HG03442 (cell line): ENCODE results near the gene KCNG2.

Source experiments
- ATAC-seq: cut with Tn5 transposase; IDR thresholded peaks from one replicate; pipeline ENCODE4 v1.9.1; 2021; ENCODE audit warnings: mild to moderate bottlenecking, moderate library complexity; ENCODE audit not compliant: unreplicated experiment

KCNG2 gene

DNA sequence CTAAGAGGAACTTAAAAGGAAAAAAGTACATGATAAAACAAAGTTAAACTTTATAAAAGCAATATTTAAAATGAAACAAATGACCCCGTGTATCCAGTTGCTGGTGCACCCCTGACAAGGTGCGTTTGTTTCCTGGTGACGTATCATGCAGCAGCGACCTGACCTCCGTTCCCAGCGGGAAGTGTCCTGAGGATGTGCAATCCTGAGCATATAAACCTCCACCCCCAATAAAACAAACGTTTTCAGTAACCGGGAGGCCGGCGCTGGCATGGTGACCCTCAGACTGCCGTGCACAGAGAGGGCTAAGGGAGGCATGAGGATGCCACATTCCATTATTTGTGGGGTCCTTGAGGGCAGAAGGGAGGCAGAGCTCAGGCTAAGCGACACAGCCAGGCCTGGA lies 138.9 kb downstream of the KCNG2 start:
- ATAC-seq, result no peak

DNA sequence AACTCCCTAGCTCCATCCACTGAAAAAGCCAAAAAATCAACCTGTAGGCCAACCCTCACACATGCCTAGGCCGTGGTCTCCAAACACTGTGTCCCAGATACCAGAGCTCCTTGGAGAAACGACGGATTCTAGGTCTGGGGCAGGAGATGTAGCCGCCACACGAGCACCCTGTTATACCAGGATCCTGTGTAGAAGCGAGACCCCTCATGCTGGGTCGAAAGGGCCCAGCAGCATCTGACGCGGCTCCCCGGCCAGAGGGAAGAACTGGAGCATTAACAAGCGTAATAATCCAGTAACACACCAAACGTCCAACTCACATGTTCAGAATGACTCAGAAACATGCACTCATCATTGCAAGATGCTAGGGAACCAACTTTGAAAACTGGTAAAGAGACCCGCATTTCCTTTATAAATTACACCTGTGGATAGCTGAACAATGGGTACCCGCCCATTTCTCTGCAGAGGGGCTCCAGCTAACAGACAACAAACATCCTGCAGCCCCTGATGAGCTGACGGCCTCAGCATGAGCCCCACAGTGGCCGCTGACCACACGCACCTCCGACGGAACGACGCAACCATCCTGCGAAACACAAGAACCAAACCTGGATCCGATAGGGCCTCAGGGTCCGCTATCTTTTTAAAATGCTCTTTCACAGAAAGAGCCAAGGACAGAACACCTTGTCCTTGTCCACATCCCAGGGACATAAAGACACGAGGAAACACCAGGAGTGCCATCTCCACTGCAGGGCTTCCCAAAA lies 139.5 kb downstream of the KCNG2 start:
- no peak for ATAC-seq

DNA sequence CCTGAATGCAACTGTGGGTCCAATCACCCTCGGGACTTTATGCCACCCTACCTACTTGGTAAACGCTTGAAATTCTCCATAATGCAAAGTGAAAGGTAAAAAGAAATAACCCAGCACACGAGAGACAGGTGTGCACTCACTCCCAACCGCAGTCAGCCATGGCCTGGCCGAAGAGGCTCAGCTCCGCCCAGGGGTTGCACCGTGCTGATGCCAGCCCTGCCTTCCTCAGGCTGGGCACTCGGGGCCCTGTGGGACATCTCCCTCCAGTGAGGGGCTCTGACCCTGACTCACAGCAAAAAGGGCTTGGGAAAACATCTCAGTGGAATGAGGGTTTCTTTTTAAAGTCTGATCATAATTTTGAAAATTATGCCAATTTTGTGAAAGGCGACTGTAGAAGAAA lies 140.5 kb downstream of the KCNG2 start:
- ATAC-seq, result no peak

DNA sequence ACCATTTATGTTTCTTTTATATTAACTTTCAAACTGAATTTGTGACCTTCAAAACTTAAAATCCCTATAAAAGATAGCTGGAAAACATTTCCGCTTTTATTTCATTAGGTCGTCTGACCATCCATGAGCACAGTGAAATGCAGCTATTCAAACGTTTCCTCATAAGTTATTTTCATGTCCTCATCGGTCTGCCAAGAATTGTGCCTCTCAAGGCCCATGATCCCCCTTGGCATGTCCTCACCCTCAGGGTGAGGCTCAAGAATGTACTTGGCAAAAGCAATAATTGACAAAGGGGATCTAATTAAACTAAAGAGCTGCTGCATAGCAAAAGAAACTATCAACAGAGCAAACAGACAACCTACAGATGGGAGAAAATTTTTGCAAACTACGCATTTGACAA lies 141.4 kb downstream of the KCNG2 start:
- ATAC-seq, result no peak

DNA sequence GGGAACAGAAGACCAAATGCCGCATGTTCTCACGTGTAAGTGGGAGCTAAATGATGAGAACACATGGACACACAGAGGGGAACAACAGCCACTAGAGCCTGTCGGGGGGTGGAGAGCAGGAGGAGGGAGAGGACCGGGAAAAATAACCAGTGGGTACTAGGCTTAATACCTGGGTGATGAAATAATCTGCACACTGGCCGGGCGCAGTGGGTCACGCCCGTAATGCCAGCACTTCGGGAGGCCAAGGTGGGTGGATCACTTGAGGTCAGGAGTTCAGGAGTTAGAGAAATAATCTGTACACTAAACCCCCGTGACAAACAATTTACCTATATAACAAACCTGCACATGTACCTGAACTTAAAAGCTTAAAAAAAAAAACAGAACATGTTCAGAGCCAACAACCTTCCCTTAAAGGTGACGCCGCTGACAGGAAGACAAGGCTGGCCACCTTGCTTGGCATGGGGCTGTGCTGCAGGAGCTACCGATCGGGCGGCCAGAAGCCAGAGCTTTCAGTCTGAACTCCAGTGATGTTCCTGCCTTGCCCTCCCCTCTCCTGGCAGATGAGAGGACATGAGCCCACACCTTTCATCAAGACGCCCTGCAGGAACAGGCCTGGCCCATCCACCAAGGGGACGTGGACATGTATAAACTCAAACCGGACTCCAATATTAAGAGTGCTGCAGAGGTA lies 142.5 kb downstream of the KCNG2 start:
- ATAC-seq, result no peak

DNA sequence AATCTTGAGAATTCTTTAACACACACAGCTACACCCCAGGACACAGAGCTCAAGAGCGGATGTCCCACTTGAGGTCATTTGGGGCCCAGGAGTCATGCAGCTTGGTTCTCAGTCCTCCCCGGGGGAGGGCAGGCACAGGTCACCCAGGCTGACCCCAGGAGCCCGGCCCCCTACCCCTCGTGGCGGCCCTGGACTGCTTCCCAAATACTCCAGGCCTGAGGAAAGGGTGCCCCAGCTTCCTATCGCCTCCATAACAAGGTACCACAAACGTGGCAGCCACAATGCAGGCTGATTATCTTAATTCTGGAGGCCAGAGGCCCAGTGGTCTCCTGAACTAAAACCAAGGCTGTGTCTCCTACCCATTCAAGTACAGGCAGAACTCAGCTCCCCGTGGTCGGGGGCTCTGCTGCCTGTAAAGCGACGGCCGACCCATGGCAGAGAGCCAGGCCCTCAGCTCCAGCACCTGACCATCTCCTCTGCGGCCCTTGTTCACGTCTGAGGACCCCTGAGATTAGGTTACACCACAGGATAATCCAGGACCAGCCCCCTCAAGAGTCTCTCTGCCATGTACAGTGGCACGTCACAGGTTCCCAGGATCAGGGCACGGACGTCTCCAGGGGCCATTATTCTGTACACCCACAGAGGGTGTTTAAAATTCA lies 143.2 kb downstream of the KCNG2 start:
- no peak for ATAC-seq

DNA sequence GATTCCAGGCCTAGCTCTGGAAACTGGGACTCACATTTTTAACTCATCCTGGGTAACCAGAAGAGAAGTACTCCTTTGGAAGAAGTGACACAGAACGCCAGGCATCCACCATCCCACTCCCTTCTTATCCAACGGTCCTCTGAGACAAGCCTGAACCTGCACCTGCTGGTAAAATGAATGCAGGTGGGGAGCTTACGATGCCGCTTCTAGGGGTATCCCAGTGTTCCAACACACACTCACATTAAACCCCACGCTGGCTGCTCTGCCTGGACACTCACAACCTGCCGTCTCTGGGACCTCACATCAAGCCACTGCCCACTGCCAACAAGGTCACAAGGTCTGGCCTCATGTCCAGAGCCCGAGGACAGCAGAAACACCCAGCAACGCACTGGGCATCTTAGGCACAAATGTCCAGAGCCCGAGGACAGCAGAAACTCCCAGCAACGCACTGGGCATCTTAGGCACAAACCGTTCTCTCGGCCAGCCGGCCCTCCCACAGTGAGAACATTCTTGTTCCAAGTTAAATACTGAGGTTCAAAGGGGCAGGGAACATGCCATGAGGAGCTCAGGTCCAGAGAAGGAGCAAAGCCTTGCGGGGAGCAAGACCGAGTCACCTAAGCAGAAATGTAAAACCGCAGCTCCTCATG lies 143.9 kb downstream of the KCNG2 start:
- ATAC-seq, result no peak

DNA sequence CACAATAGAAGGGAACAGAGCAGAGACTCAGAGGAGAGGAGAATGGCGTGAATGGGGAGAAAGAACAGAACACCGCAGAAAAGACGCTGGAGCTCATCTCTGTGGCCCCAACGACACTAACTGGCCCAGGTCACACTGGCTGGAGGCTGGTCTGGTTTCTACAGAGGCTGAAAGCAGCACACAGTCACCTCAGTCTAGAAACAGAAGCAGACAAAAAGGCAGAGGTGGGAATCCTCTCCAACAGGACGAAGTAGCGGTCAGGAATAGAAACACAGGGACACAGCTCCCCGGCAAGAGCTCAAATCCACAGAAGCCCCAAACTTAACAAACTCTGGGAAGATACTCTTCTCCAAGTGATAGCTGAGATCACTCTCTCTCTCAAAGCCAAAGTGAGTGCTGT lies 144.5 kb downstream of the KCNG2 start:
- ATAC-seq, result no peak

DNA sequence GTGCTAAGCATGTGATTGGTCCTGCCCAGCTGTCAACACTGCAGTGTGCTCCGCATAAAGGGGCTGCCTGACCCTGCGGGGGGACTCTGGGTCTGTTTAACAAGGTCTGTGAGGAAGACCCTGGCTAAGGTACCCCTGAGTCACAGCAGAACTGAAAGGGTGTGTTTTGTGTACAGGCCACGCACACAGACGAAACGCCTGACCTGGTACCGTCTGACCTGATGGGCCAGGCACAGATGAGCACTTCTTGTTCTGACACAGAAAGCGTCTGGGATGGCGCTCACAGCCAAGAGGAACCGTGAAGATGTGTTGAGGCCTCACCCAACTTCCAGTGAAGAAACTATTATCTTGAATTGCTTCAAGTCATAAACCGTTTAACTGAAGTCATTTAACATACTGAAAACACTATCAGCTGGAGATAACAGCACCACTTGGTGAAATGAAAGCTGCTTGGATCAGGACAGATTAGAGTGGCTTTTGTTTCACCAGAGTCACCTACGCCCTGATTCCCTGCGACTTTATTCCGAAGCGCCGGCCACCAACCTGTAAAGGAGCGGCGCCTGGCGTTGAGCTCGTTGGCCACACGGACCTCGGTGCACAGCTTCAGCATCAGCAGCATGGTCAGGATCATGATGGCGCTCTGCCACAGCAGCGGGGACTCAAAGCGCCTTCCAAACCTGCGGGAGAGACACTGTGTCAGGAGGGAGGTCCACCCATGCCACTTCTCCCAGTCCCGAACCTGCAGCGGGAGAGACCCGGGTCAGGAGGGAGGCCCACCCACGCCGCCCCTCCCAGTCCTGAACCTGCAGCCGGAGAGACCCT lies 145.3 kb downstream of the KCNG2 start:
- ATAC-seq, result no peak

DNA sequence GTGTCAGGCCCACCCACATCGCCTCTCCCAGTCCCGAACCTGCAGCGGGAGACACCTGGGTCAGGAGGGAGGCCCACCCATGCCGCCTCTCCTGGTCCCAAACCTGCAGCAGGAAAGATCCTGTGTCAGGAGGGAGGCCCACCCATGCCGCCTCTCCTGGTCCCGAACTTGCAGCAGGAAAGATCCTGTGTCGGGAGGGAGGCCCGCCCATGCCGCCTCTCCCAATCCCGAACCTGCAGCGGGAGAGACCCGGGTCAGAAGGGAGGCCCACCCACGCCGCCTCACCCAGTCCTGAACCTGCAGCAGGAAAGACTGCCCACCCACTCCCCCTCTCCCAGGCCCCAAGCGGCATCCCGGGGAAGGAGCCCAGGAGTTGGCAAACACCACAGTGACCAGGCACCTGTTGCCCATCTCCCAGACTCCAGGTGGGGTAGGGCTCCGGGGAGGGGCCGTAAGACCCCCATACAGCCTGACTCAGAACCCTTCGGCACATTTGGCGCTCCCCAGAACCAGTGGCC lies 145.9 kb downstream of the KCNG2 start:
- no peak for ATAC-seq

DNA sequence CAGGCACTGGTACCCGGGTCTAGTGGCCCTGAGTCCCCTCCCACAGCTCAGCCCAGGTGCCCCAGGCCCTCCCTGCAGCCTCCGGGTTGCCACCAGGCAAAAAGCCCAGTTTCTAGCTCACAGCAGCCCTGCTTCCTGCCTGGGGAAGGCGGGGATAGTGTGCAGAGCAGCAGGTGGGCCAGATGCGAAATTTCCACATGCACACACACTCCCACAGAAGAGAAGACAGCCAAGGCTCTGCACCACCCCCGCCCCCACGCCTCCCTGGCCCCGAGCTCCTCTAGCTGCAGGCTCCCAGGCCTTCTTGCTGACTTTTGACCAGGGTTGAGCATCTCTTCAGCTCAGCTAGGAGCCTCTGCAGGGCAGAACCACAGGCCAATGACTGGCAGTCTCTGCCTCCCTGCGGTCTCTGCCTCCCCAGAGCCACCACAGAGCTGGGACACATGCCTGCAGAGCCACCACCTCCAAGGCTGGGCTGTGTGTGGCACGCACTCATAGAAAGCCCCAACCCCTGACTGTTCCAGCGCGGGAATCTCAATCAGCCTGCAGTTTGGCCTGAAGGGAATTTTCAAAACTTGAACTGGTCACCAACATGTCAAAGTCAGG lies 146.5 kb downstream of the KCNG2 start:
- peak; percentile 57 for ATAC-seq

DNA sequence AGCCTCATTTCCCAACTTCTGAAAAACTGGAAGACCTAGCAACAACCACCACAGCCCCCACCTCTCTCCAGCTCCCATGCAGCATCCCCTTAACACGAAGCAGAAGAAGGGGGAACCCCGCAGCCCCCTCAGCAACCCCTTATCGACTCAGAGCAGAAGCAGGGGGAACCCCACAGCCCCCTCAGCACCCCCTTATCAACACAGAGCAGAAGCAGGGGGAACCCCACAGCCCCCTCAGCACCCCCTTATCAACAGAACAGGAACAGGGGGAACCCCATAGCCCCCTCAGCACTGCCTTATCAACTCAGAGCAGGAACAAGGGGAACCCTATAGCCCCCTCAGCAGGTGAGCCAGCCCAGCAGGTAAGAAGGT lies 147.0 kb downstream of the KCNG2 start:
- no peak for ATAC-seq

DNA sequence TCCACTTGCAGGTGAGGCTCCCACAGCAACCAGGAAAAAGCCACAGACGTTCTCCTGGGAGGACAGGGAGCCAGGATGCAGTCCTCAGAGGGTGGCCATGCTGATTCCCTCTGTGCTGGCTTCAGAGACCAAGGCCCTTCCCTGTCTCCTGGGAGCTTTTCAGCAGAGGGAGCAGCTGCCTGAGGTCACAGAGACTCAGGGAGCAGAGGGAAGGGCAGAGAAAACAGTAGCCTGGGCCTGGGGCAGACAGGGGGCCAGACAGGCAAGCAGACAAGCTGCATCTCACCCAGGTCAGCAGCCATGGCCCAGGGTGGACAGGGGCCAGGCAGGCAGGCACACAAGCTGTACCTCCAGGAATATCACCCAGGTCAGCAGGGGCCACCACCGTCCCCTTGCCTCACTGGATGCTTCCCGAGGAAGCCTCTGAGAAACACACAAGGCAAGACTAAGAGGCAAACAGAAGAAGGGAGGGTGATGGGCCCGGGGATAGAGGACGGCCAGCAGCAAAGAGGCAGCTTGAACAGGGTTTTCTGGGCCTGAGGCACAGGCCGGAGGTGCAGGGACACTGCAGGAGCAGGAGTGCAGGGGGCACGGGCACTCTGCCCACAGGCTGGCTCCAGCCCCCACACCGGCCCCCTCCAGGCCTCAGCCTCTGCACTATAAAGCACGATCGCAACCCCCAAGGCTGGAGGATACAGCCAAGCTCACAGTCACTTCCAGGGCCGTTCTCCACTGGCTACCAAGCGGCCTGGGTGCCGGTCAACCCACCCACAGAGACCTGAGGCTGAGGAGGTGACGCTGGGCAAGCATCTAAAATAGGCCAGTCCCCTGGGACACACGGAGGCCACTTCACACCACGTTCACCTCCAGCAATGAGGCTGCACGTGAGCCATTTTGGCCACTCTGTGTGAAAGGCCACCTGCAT lies 147.6 kb downstream of the KCNG2 start:
- no peak for ATAC-seq

DNA sequence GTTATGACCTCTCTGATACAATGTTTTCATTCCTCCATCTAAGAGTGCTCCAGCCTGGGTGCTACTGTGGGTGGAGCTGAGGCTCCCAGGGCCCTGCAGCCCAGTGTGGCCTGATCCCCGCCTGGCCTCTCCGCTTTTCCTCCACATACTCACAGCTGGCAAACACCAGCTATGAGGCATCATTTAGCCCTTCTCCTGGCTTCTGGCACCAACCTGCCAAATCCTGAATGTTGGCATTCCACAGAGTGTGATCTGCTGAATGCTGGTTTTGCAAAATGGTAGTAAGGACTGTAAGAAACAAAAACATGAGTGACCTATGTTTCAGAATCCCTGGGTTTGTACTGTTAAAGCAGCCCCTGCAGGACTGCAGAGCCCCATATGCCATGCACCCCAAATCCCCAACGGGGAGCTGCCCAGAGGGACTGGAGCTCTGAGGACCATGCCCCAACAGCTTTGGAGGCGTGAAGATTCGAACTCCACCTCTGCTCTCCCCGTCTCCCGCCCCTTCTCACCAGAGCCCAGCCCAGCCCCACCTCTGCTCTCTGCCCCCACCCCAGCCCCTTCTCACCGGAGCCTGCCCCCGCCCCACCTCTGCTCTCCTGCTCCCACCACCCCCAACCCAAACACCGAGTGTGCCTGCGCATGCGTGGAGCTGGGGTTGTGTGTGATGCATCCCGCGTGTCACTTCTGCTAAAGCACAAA lies 149.5 kb downstream of the KCNG2 start:
- ATAC-seq, result no peak

DNA sequence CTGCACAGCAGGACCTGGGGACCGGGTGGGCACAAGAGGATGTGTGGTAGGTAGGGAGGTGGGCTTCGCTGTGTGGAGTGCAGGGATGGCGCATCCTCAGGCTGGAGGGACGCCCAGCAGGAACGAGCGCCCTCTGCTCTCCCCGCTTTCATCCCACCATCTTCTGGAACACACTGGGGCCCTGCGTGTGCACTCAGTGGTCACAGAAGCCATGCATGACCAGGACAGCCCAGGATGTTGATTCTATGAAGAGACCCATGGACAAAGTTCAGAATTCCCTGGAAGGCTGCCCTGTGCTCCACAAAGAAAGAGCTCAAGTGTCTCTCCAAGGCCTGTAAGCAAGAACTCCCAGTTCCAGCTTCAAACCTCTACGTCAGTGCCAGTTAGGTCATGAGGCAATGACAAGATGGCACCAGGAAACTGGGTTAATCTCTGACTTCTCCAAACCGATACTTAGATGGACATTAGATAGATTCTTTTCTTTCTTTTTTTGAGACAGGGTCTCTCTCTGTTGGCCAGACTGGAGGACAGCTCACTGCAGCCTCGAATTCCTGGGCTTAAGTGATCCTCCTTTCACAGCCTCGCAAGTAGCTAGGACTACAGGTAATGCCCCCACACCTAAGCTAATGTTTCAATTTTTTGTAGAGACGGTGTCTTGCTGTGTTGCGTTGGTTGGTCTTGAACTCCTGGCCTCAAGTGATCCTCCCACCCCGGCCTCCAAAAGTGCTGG lies 150.3 kb downstream of the KCNG2 start:
- ATAC-seq, result no peak

DNA sequence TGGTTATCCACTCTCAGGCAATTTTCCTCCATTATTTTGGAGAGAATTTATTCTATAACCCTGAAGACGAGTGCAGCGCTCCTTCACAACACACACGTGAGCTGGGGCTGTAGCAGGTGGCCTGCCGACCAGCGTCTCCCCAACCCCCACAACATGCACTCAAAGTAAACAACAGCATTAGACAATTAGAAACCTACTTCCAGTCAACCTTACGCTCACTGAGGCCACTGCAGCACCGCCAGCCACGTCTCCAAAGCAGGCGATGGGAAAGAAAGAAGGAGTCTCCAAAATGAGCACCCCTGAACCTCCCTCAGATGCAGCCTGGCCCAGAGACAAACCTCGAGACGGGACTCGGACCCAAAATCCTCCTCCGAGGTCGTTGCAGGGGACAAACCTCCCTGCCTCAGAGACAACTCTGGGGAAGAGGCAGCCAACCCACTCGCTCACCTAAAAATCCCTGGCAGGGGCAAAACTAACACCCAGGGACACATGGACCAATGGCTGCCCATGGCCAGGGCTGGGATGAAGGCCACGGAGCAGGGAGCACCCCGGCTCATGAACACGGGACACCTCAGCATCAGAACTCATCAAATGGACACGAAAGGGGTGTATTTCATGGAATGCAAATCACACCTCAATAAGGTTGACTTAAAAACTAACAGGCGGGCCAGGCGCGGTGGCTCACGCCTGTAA lies 151.1 kb downstream of the KCNG2 start:
- ATAC-seq, result no peak
